Lung (tissue), 12 donors: ENCODE results near the gene MYO9A. TPM values are rescaled to one million over a fixed set of nuclear protein-coding genes. Genes with fewer than 3 reads are reported as not detected.

Source experiments
- ATAC-seq: fragments of 200-7000 bp; cut with Tn5 transposase; one replicate; pipeline ENCODE4 v1.9.1; 2020; ENCODE audit warnings: moderate number of reproducible peaks; ENCODE audit not compliant: insufficient read depth, low FRiP score
- DNase-seq, 3 donors: peaks; one replicate each; pipeline ENCODE4 v3.0.0-alpha.2; 2013 to 2017
- H3K27ac ChIP-seq, 2 donors: one replicate each; pipeline ENCODE4 v1.5.1; 2013; ENCODE audit warnings: mild to moderate bottlenecking in 2 of 2, moderate library complexity in 2 of 2, control low read depth in 1 of 2, inconsistent platforms in 1 of 2, low read depth in 1 of 2, low read length in 1 of 2
- H3K27me3 ChIP-seq, 3 donors: one replicate each; pipeline ENCODE4 v1.5.1; 2013; ENCODE audit warnings: low read length in 2 of 3; ENCODE audit not compliant: control insufficient read depth in 3 of 3, insufficient read depth in 3 of 3
- H3K36me3 ChIP-seq, 4 donors: one replicate each; pipeline ENCODE4 v1.5.1; 2013; ENCODE audit warnings: low read length in 4 of 4, mild to moderate bottlenecking in 1 of 4, moderate library complexity in 1 of 4; ENCODE audit not compliant: control insufficient read depth in 4 of 4, insufficient read depth in 4 of 4
- H3K4me1 ChIP-seq, 5 donors: one replicate each; pipeline ENCODE4 v1.5.1; 2013; ENCODE audit warnings: low read length in 5 of 5, mild to moderate bottlenecking in 2 of 5, moderate library complexity in 1 of 5; ENCODE audit not compliant: control insufficient read depth in 5 of 5, insufficient read depth in 5 of 5
- H3K4me3 ChIP-seq: one replicate; pipeline ENCODE4 v1.5.1; 2013; ENCODE audit warnings: mild to moderate bottlenecking, control low read depth, moderate library complexity
- H3K9ac ChIP-seq, 2 donors: one replicate each; pipeline ENCODE4 v1.5.1; 2013; ENCODE audit warnings: low read length in 2 of 2, control low read depth in 1 of 2; ENCODE audit not compliant: insufficient read depth in 1 of 2
- H3K9me3 ChIP-seq, 4 donors: one replicate each; pipeline ENCODE4 v1.5.1; 2013; ENCODE audit warnings: low read length in 3 of 4, mild to moderate bottlenecking in 1 of 4, moderate library complexity in 1 of 4; ENCODE audit not compliant: control insufficient read depth in 4 of 4, insufficient read depth in 3 of 4
- whole genome bisulfite sequencing, 2 donors: extraction: QIAGEN DNeasy Blood & Tissue Kit; methylation state at CpG; one replicate each; pipeline ENCODE4 v1.1.7; 2013; 5-methylcytosine and 5-hydroxymethylcytosine counted together
- polyA plus RNA-seq, 2 donors: library from polyadenylated mRNA; stranded (reverse); fragments of 200-250 nt; gene quantifications; one replicate each; pipeline ENCODE4 v1.2.1, GENCODE V29; 2013
- total RNA-seq, 2 donors: library from RNA; depleted of rRNA in 1 of 2; stranded (reverse); fragments of >200 nt in 1 of 2; gene quantifications; one replicate each; pipeline ENCODE4 v1.2.1, GENCODE V29; 2014 to 2021
- TF ChIP-seq, protein P1 (sequence below): IDR thresholded peaks from 2 replicates; pipeline ENCODE4 v1.5.1; 2012; ENCODE audit warnings: mild to moderate bottlenecking; ENCODE audit errors: control extremely low read depth, extremely low read depth
- donor health status: control.
- donor health status: control.
- donor health status: Bipolar disorder and iron deficiency.
- donor health status: healthy.
- donor health status: DM: yes; HTN: yes; CAD: no.

The MYO9A gene
- total and polyA plus RNA-seq, 4 donors, result 4.5 to 173 (median 34.4) TPM

DNA sequence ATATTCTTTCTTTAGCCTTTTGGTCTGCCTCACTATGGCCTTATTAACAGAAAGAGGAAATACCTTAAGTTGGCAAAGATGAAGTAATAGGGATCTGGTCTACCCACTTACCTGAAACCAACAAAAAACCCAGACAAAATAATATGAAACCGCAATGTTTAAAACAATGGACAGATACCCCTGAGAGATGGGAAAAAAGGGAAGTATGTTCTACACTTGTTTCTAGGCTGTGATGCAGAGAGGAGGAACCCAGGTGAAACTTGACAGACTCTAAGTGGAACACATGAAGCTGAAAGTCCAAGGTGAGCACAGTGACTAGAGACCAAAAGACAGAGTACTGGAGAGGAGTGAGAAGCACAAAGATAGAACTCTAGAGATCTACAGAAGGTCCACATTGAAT is 229.2 kb downstream of the MYO9A start:
- TF ChIP-seq, protein P1, sequence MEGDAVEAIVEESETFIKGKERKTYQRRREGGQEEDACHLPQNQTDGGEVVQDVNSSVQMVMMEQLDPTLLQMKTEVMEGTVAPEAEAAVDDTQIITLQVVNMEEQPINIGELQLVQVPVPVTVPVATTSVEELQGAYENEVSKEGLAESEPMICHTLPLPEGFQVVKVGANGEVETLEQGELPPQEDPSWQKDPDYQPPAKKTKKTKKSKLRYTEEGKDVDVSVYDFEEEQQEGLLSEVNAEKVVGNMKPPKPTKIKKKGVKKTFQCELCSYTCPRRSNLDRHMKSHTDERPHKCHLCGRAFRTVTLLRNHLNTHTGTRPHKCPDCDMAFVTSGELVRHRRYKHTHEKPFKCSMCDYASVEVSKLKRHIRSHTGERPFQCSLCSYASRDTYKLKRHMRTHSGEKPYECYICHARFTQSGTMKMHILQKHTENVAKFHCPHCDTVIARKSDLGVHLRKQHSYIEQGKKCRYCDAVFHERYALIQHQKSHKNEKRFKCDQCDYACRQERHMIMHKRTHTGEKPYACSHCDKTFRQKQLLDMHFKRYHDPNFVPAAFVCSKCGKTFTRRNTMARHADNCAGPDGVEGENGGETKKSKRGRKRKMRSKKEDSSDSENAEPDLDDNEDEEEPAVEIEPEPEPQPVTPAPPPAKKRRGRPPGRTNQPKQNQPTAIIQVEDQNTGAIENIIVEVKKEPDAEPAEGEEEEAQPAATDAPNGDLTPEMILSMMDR, result no peak
- peaks cover 0 to 3% (median 0%) of the 10 kb centered on the region in 5 donors for H3K4me1 ChIP-seq
- no peaks in the 10 kb centered on the region for H3K9me3 ChIP-seq
- ATAC-seq (no peak), DNase-seq (no peak)
- H3K27ac ChIP-seq, result no peak overlapping the region
- no peaks in the 10 kb centered on the region for H3K27me3 ChIP-seq
- H3K9ac ChIP-seq, result no peak overlapping the region
- peaks cover 2 to 20% (median 6%) of the 10 kb centered on the region in 4 donors for H3K36me3 ChIP-seq
- 97 to 100% methylated on average over 1 of the region's 1 CpG for WGBS, 2 donors
- H3K4me3 ChIP-seq, result no peak overlapping the region

DNA sequence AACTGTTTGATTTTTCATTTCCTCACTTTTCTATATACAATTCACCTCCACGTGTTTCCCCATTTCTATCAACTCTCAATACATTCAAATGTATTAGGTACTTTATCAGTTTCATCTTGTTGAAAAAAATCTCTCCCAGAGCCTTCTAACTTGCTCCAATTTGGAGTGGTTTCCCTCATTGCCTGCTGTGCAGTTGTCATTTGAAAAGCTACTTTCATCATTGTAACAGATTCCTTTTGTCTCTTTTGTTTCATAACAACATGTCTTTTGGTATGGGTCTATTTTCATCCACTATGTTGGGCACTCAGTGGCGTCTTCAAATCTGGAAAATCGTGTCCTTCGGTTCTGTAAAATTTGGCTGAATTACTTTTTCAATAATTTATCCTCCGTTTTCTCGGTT is 232.6 kb downstream of the MYO9A start:
- WGBS, 2 donors, result 94 to 95% methylated on average over 6 of the region's 6 CpGs
- peaks cover 4 to 24% (median 7%) of the 10 kb centered on the region in 4 donors for H3K36me3 ChIP-seq
- DNase-seq, result no peak
- no peak overlapping the region for H3K9ac ChIP-seq
- TF ChIP-seq, protein P1, result no peak
- no peak overlapping the region for H3K4me3 ChIP-seq
- H3K4me1 ChIP-seq, result peaks cover 0 to 3% (median 0%) of the 10 kb centered on the region in 5 donors
- no peak overlapping the region for H3K27ac ChIP-seq
- H3K9me3 ChIP-seq, result no peaks in the 10 kb centered on the region
- no peak for ATAC-seq
- no peaks in the 10 kb centered on the region for H3K27me3 ChIP-seq

DNA sequence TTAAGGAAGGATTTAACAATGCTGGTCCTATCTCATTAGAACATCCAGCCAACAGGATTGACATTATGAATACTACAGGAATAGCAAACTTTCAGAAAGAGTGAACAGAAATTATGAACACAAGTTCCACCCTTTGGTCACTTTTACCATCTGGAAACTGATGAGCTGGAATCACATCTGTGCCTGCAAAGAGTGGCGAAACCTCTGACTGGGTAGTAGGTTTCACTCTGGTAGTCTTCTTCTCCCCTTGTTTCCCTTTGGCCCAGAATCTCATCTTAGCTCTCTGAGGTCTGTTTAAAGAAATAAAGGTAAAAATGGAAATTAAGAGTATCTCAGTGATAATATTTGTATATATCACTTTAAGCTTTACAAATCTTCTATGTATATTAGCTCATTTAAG is 234.5 kb downstream of the MYO9A start:
- TF ChIP-seq, protein P1, result no peak
- H3K4me1 ChIP-seq, result no peaks in the 10 kb centered on the region
- no peak for DNase-seq
- no peak overlapping the region for H3K4me3 ChIP-seq
- H3K36me3 ChIP-seq, result peaks cover 5 to 24% (median 13%) of the 10 kb centered on the region in 4 donors
- H3K9ac ChIP-seq, result no peak overlapping the region
- WGBS, 2 donors, result 97 to 100% methylated on average over 1 of the region's 1 CpG
- no peak for ATAC-seq
- H3K27me3 ChIP-seq, result no peaks in the 10 kb centered on the region
- H3K27ac ChIP-seq, result no peak overlapping the region
- no peaks in the 10 kb centered on the region for H3K9me3 ChIP-seq

DNA sequence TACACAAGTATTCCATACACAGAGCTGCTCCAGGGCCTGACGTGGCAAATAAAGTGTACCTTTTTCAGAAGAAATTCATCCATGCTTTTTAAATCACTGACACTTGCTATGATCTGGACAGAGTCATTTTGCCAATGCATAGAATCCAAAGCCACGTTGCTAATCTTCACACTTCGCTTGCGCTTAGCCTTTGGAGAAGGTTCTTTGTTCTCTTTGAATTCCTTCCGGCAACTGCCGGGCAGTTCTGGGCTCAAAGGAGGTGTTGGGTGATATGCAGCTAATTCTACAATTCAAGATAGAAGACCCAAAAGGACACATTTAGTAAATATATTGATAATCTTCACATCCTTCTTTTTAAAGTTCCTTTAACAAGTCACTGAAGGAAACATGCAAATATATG is 237.7 kb downstream of the MYO9A start:
- Histone ChIP-seq H3K27me3 (no peaks in the 10 kb centered on the region), H3K4me3 (no peak overlapping the region), H3K4me1 (no peaks in the 10 kb centered on the region), H3K9ac (no peak overlapping the region), H3K36me3 (peaks cover 6 to 24% (median 20%) of the 10 kb centered on the region in 4 donors), H3K27ac (no peak overlapping the region), H3K9me3 (no peaks in the 10 kb centered on the region)
- TF ChIP-seq, protein P1, result no peak
- 87 to 88% methylated on average over 6 of the region's 6 CpGs for WGBS, 2 donors
- DNase-seq, result peak; percentile 14 to 48 (median 47)
- no peak for ATAC-seq
